Upper lobe of right lung (tissue), 1 donor: ENCODE measurements around the gene SLC25A28. TPM values are rescaled to one million over a fixed set of nuclear protein-coding genes. Genes with fewer than 3 reads are reported as not detected.

Source experiments
- ATAC-seq: fragments of 200-7000 bp; cut with Tn5 transposase; one replicate; pipeline ENCODE4 v1.9.1; 2020; ENCODE audit warnings: mild to moderate bottlenecking, moderate library complexity
- DNase-seq: peaks from one replicate; pipeline ENCODE4 v3.0.0-alpha.2; 2020
- H3K27ac ChIP-seq: fragments of 200-600 bp; one replicate; pipeline ENCODE4 v1.8.0; 2022
- H3K27me3 ChIP-seq: fragments of 200-600 bp; one replicate; pipeline ENCODE4 v1.8.0; 2022; ENCODE audit warnings: mild to moderate bottlenecking
- H3K36me3 ChIP-seq: fragments of 200-600 bp; one replicate; pipeline ENCODE4 v1.8.0; 2022
- H3K4me1 ChIP-seq: fragments of 200-600 bp; one replicate; pipeline ENCODE4 v1.8.0; 2022
- H3K4me3 ChIP-seq: fragments of 200-600 bp; one replicate; pipeline ENCODE4 v1.8.0; 2022; ENCODE audit warnings: mild to moderate bottlenecking
- H3K9me3 ChIP-seq: fragments of 200-600 bp; one replicate; pipeline ENCODE4 v1.8.0; 2022
- CTCF ChIP-seq: fragments of 200-600 bp; IDR thresholded peaks from one replicate; pipeline ENCODE4 v1.8.0; 2022; ENCODE audit warnings: antibody characterized with exemption
- intact Hi-C: fragments of 100-400 bp; cut with DNase I; formaldehyde crosslinking; loops from one replicate; pipeline ENCODE4 v1.11.0; 2022
- total RNA-seq: library from RNA; stranded (reverse); fragmentation: NEBNext Ultra II Directional; extraction: Animal tissue kit (Norgen Biotek cat#: 25700); gene quantifications from one replicate; pipeline ENCODE4 v1.2.1, GENCODE V29; 2021
- donor health status: DM: no; HTN: yes; CAD: no; lungs with severe emphysema.

Gene SLC25A28
- total RNA-seq, 1 donor from 2014 or later: 47.4 TPM

GRCh38 chr10:99611326-99611725, 8.9 kb downstream of the SLC25A28 start:
- ATAC-seq (no peak), DNase-seq (no peak)
- H3K9me3 ChIP-seq: no peaks in the 10 kb centered on the region
- TF ChIP-seq CTCF: no peak
- no peaks in the 10 kb centered on the region for H3K27me3 ChIP-seq
- H3K4me1 ChIP-seq: no peaks in the 10 kb centered on the region
- H3K4me3 ChIP-seq: no peak overlapping the region
- intact Hi-C loops: loop anchor here (10.0 kb wide), 1 partner anchor 47 kb away; no protein-coding TSS in a partner anchor
- H3K27ac ChIP-seq: no peak overlapping the region
- peaks cover 50% of the 10 kb centered on the region for H3K36me3 ChIP-seq

GRCh38 chr10:99610221-99610620, 10.0 kb downstream of the SLC25A28 start:
- H3K4me3 ChIP-seq: no peak overlapping the region
- intact Hi-C loops: loop anchor here (10.0 kb wide), 1 partner anchor 45 kb away; no protein-coding TSS in a partner anchor
- no peaks in the 10 kb centered on the region for H3K9me3 ChIP-seq
- no peaks in the 10 kb centered on the region for H3K4me1 ChIP-seq
- no peak overlapping the region for H3K27ac ChIP-seq
- no peaks in the 10 kb centered on the region for H3K27me3 ChIP-seq
- H3K36me3 ChIP-seq: peaks cover 47% of the 10 kb centered on the region
- no peak for TF ChIP-seq CTCF
- DNase-seq (no peak), ATAC-seq (no peak)

- Histone ChIP-seq H3K9me3 (no peaks in the 10 kb centered on the region), H3K36me3 (peaks cover 40% of the 10 kb centered on the region), H3K4me1 (no peaks in the 10 kb centered on the region), H3K4me3 (no peak overlapping the region), H3K27me3 (no peaks in the 10 kb centered on the region), H3K27ac (no peak overlapping the region)
- TF ChIP-seq CTCF: no peak
- intact Hi-C loops: no loop called here
- ATAC-seq: no peak
- no peak for DNase-seq
These were observed 11.1 kb downstream of the SLC25A28 start for GRCh38 chr10:99609186-99609585.

GRCh38 chr10:99605351-99605750, 14.9 kb downstream of the SLC25A28 start:
- no peak for ATAC-seq

GRCh38 chr10:99604862-99605261, 15.4 kb downstream of the SLC25A28 start:
- no peak for DNase-seq
- Histone ChIP-seq H3K36me3 (peaks cover 8% of the 10 kb centered on the region), H3K4me3 (no peak overlapping the region), H3K27ac (no peak overlapping the region), H3K9me3 (no peaks in the 10 kb centered on the region), H3K4me1 (no peaks in the 10 kb centered on the region), H3K27me3 (peaks cover 6% of the 10 kb centered on the region)
- TF ChIP-seq CTCF: no peak
- no peak for ATAC-seq
- intact Hi-C loops: no loop called here

More at GRCh38 chr10:99605351-99605750, 14.9 kb downstream of the SLC25A28 start:
- no peaks in the 10 kb centered on the region for H3K4me1 ChIP-seq
- peaks cover 13% of the 10 kb centered on the region for H3K36me3 ChIP-seq
- H3K4me3 ChIP-seq: no peak overlapping the region
- no peak for TF ChIP-seq CTCF
- no peak overlapping the region for H3K27ac ChIP-seq
- no peaks in the 10 kb centered on the region for H3K9me3 ChIP-seq
- intact Hi-C loops: no loop called here
- H3K27me3 ChIP-seq: peaks cover 6% of the 10 kb centered on the region
- DNase-seq: no peak
